Daoy (cell line): Measurements from ENCODE around the gene VAT1L. TPM values are rescaled to one million over a fixed set of nuclear protein-coding genes. Genes with fewer than 3 reads are reported as not detected.
A peak's percentile ranks its signal among the peaks of the same experiment; 100 is the strongest.

Experiments
- DNase-seq: peaks from one replicate; pipeline ENCODE4 v3.0.0-alpha.2; 2015; ENCODE audit warnings: low read depth
- total RNA-seq: library from RNA; depleted of rRNA; stranded (reverse); fragments of >200 nt; shearing (Covaris generic); gene quantifications from 2 replicates; pipeline ENCODE4 v1.2.3, GENCODE V29; 2014; rRNA removed

VAT1L gene, protein sequence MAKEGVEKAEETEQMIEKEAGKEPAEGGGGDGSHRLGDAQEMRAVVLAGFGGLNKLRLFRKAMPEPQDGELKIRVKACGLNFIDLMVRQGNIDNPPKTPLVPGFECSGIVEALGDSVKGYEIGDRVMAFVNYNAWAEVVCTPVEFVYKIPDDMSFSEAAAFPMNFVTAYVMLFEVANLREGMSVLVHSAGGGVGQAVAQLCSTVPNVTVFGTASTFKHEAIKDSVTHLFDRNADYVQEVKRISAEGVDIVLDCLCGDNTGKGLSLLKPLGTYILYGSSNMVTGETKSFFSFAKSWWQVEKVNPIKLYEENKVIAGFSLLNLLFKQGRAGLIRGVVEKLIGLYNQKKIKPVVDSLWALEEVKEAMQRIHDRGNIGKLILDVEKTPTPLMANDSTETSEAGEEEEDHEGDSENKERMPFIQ
- total RNA-seq: 1.5 and 1.7 TPM in 2 replicates

DNA sequence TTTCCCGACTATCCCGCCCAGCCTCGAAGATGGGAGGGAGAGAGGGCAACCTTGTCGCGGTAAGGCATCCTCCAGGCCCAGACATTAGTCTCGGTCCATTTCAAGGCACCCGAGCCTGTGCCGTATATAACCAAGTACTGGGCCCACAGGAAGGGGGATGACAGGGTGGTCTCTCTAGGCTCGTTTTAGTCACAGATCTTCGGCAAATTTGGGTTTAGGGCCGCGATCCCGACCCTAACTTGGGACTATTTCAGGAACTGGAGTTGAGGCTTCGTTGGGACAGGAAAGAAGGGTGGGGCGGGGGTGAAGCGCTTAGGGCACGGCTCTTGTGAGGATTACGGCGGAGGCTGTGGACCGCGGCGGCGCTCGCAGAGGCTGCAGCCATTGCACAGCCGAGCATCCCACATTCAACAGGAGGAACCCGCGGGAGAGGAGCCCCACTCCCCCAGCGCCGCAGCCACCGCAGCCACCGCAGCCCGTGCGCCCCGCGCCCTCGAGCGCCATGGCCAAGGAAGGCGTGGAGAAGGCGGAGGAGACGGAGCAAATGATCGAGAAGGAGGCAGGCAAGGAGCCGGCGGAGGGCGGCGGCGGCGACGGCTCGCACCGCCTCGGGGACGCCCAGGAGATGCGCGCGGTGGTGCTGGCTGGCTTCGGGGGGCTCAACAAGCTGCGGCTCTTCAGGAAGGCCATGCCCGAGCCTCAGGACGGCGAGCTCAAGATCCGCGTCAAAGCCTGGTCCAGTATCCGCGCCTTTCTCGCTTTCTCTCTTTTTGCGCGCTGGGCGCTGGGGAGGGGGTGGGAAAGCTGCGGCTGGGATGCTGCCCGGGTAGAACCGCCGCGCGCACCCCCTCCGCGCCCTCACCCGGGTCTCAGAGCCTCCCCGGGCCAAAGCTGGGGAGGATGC, at the start of gene VAT1L:
VAT1L (plus strand) TSS at position 384 of the 904 bp plus-strand sequence; CDS start at position 503, 119 bp downstream.
- DNase-seq: peak; percentile 58

DNA sequence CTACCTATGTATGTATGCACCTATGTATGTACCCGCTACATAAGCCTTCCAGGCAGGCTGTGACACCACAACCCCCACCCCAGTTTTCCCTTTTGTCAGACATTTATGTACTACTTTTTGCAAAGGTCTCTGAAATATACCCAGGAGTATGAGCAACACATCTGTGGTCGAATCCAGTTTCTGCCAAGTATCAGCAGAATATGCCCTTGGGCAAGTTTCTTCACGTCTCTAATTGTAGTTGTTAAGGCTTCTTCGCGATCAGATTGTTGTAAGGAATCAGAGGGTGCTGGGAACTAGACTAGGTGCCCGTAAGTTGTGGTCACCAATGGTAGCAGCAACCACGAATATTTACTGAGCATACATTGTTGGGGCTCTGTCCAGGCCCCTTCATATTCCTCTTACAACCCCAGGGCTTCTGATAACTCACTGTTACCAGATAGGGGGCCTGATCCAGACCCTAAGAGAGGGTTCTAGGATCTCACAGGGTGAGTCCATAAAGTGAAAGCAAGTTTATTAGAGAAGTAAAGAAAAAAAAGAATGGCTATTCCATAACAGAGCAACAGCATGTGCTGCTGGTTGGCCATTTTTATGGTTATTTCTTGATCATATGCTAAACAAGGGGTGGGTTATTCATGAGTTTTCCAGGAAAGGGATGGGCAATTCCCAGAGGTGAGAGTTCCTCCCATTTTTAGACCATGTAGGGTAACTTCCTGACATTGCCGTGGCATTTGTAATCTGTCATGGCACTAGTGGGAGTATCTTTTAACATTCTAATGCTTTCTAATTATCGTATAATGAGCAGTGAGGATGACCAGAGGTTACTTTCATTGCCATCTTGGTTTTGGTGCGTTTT, 49.4 kb upstream of the VAT1L start:
- no peak for DNase-seq

DNA sequence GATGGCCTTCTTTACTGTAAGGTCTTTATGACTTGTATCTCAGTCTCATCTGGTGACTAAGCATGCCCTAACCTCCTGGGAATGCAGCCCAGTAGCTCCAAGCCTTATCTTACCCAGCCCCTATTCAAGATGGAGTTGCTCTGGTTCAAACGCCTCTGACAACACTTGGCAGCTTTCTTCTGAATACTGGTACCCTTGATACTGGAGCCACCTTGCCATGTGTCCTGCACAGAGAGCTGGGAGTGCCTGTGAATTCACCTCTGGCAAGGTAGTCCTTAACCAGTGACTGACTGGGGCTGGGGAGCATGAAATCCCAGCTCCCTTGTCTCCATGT, 48.8 kb upstream of the VAT1L start:
- peak; percentile 41 for DNase-seq

DNA sequence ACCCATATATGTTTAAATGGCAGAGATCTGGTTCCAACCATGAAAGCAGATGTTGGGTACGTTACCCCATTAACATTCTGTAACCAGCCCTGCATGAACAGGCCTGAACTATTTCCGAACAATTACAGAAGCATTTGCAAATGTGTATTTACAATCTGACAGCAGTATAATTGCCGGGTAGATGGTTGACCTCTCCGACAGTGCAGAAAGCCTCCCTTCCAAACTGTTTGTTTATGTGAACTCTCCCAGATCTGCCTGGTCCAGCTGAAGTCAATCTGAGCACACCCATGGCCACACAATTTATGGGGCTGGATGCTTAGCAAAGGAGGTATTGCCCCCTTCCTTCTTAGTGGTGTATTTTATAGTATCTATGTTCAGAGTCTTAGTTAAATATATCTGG, 44.2 kb upstream of the VAT1L start:
- DNase-seq: no peak

DNA sequence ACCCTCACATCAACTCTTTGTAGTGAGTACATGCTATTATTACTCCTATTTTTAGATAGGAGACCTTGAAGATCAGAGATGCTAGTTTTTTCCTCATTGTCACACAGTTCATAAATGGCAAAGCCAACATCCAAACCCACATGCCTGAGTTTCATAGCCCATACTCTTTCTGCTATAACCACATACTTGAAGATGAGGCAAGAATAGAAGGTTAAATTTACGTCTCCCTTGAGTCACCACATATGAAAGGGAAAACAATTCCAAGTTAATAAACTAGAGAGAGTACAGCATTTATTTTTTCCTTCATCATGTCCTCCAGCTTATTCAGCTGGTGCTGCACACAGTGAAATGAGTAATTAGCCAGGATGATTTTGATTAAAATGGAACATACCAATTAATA, 42.4 kb upstream of the VAT1L start:
- no peak for DNase-seq

DNA sequence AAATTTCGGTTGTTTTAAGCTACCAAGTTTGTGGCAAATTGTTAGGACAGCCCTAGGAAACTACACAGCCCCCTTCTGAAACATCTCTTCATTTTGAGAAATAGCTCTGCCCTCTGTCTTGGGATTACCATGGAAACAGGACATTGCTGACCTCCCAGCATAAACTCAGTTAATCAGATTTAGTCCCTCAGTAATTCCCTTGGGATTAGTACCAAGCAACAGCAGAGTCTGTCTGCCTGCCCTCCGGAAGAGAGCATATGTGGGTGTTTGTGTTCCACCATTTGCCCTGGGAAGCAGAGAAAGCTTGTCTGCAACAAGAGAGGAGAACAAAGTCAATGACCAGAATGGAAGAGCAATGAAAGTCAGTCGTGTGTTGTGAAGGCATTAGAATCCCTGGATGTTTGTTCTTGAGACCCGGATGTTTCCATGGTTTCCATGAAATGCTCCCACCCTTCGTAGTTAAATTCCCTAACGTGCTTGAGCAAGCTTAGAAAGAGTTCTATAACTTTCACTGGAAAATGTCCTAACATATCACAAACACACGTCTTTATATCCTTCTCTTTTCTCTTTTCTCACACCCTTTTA, 39.9 kb upstream of the VAT1L start:
- DNase-seq: no peak

DNA sequence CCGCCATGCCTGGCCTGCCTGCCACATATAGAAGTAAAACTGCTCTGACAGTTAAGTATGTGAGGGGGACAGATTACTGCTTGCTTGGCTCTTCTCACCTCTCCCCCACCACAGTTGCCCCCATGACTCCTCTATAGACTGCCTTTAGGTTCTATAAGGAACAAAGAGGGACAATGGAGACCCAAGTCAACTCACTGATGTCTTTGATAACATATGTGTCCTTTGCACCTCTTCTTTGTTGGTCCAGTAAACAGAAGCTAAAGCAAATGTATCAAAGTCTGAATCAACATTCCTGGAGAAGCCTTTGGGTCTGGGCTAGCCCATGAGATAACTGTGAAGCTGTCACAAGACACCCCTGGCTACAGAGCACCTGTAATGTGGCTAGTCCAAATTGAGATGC, 38.9 kb upstream of the VAT1L start:
- DNase-seq: no peak

DNA sequence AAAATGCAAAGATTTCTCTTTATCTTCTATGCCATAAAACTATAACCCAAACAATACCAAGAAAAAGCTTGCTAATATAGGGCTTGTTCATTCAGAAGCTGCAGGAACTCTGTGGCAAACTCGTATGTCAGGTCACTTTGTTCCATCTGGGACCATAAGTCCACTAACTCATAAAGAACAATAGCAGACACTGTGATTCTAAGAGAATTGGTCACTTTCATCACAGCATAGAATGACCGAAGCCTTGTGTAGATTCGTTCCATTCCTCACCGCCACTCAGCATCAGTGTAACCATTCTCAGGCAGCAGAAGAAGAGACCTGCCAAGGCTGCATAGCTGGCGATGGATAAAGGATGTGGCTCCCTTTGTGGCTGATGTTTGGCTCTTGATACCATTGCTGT, 30.3 kb upstream of the VAT1L start:
- no peak for DNase-seq

DNA sequence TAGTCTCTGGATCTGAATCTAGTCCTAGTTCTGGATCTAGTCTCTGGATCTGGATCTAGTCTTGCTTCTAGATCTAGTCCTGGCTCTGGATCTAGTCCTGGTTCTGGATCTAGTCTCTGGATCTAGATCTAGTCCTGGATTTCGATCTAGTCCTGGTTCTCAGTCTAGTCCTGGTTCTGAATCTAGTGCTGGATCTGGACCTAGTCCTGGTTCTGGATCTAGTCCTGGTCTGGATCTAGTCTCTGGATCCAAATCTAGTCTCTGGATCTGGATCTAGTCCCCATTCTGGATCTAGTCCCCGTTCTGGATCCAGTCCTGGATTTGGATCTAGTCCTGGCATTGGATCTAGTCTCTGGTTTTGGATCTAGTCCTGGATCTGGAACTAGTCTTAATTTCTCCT, 29.9 kb upstream of the VAT1L start:
- DNase-seq: no peak

DNA sequence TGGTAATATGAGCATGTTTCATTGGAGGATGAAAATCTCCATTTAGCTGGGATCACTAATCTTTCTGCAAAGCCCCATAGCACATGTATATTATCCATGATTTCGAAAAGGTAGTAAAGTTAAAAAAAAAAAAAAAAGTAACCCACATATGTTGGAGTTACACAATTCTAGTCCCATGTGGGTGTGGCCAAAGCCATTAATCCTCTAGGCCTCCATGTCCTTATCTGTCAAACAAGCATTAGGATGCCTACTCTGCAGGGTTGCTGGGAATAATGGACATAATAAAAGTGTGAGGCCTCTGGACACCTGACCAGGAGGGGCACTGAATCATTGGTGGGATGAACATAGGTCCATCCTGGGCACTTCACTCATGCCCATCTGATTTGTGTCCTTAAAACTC, 29.2 kb upstream of the VAT1L start:
- DNase-seq: no peak

DNA sequence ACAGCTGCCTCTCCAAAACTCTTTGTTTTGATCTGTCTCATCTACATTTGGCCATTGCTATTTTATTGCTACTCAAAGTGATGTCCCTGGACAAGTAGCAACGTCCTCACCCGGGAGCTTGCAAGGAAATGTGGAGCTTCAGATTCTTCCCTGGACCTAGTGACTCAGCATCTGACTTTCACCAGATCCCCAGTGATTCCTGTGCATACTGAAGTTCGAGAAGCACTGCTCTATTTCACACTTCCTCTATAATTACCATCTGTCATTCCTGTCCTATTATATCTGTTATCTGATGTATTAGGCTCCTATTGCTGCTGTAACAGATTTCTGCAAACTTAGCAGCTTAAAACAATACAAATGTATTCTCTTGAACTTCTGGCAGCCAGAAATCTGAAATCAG, 28.5 kb upstream of the VAT1L start:
- DNase-seq: peak; percentile 4

DNA sequence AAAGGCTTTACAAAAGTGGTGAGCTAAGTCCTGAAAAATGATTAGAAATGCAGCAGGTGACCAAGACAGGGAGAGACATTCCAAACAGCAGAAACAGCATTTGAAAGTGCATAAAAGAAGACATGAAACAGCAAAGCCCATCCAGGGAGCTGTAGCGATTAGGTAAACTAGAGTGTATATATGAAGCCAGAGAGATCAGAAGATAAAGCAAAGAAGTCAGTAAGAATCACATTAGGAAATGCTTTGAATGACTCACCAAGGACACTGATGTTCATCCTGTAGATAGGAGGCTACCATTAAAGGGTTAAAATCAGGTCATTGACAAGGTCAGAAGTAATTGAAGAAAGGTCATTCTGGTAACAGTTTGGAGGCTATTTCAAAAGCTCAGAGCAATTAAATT, 27.6 kb upstream of the VAT1L start:
- no peak for DNase-seq

DNA sequence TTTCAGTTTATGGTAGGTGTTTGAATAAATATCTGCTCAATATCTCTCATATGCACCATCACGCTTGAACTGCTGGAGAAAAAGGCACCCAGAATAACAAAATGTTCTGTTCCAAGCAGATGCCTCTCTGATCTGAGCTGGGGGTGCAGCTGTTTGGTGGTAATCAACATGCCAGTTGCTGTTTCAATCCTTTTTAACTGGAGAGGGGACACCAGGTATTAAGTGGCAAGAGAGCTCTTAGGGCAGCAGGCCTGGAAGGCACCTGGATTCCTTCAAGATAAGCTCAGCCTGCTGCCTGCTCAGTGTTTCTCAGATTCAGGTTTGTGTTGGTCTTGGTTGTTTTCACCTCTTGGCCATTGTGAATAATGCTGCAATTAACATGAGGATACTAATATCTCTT, 27.2 kb upstream of the VAT1L start:
- no peak for DNase-seq

DNA sequence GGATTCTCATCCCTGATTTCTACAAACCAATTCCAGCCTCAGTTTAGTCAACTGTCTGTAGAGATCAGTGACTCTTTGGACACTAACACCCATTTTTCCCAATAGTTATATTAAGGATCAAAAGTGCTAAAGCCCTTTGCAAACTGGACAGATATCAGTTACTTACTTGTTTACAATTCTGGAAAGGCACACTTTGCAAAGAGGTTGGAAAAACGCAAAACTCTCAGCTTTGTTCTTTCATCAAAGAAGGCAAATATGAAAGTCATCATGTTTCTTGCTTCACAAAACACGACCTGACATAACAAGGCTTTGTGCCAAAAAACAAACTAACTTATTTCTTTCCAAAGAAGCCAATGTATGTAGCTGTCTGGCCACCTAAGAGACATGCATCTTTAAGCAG, 26.1 kb upstream of the VAT1L start:
- DNase-seq: no peak

DNA sequence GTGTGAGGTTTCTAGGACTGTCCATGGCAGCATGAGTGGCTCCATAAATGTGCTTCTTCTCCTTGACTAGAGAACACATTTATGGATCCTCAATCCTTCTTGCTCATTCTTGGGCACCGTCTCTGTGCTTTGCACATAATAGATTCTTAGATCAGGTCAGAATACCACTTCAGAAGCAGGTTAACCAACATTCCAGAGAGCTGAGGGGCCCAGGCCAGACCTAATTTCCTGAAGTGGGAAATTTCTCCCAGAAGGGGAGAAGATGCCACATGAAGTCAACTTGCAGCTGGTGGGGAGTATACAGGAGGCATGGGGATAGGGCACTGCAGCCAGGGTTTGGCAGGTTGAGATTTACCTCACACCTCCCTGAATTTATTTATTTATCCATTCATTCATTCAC, 24.4 kb upstream of the VAT1L start:
- DNase-seq: no peak

DNA sequence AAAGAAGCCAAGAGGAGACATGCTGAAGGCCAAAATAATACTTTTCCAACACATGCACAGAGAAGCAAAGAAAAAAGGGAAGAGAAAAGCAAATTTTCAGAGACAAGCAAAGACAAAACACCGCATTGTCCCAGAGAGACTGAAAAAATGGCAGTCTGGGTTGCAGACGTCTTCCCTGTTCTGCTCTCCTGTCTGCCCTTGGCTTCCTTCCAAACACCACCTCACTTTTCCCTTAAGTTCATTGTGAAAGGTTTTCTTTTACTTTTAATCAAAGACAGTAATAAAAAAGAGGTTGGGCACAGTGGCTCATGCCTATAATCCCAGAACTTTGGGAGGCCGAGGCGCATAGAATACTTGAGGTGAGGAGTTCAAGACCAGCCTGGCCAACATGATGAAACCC, 21.2 kb upstream of the VAT1L start:
- no peak for DNase-seq

DNA sequence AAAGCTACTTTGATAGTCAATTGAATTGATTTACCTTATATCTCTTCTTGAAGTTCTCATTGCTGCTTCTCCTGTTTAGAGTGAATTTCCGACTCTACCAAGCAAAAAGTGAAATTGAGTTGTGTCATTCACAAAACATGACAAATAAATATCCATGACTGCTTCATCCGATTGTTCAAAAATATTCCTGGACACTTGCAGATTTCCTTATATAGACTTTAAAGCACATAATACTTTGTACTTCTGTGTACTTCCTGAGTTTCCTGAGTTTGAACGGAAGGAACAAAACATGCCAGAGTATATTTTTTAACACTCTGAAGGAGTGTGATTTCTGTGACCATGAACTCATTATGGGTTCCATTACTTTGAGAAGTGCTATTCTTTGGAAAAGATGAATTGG, 20.5 kb upstream of the VAT1L start:
- no peak for DNase-seq

DNA sequence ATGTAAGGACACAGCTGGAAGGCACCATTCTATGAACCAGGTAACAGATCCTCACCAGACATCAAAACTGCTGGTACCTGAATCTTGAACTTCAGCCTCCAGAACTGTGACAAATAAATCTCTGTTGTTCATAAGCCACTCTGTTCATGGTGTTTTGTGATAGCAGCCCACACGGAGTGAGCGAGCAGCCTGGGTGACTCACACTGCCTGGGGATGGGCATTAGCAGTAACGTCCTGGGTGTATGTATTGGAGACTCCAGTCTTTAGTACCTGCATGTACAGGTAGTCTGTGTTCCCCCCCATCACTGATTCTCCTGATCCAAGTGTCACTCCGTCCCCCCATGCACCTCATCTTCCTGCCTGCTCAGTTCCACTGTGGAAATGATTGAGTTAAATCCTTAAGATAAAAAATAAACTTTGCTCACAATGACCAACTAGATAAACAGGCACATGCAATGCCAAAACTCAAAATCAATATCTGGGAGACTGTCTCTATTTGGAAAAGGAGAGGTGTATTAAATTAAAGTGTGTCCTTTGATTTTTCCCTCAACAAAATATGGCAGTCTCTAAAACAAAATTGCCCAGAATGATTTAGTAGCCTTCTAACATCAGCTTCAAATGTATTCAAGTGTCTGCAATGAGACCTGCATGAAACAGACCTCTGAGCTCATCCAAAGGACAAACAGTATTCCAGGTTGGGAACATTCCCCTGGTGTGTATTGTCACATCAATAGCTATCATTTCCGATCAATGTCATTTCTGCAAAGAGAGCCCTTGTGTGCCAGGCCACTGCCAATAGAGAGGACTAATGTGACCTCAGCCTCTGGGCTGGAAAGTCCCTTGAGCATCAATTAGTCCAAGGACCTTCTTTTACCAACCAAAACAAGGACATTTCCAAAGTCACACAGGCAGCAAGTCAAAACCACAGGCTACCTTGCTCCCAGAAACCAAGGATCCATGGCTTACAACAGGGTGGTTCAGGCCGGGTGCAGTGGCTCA, 12.2 kb upstream of the VAT1L start:
- DNase-seq: peak; percentile 50

DNA sequence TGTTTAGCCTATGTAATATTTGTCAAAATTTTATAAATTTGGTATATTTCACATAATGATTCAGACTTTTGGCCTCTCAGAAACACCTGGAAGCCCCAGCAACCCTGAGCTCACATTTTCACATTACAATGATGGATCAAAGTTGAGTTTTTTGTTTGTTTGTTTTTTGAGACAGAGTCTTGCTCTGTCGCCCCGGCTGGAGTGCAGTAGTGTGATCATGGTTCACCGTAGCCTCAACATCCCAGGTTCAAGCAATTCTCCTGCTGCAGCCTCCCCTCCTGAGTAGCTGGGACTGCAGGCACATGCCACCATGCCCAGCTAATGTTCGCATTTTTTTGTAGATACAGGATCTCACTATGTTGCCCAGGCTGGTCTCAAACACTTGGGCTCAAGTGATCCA, 10.6 kb upstream of the VAT1L start:
- no peak for DNase-seq

DNA sequence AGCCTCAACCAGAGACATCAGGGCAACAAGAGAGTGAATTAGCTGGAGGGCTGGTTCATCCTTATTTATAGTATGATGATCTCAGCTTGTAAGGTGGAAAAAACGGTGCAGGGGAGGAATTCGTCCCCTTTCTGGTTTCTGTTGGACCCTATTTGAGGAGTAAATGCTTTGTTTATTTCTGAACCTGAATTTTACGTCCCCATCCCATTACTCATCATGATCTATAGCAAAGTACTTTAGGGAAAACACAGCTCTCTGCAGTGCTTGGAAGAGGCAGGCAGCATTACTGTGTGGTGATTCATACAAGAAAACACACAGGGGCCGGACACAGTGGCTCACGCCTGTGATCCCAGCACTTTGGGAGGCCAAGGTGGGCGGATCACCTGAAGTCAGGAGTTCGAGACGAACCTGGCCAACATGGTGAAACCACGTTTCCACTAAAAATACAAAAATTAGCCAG, 8.0 kb upstream of the VAT1L start:
- peak; percentile 82 for DNase-seq
